Gastrocnemius medialis (tissue), 4 donors: ENCODE data around the gene AIFM1.

ENCODE experiments used
- POLR2A ChIP-seq, 2 donors: fragments of 450-650 bp; IDR thresholded peaks; one replicate each; pipeline ENCODE4 v1.6.1; 2017; ENCODE audit warnings: antibody characterized with exemption in 2 of 2, mild to moderate bottlenecking in 2 of 2, moderate library complexity in 2 of 2
- TF ChIP-seq, protein P1 (sequence below), 5 experiments: fragments of 450-650 bp in 3 of 5; fragments of 200-600 bp in 2 of 5; sonication (generic) in 2 of 5; IDR thresholded peaks in 4 of 5; conservative IDR thresholded peaks in 1 of 5; 1 replicate in 4 of 5; 2 replicates in 1 of 5; pipeline ENCODE4 v1.5.1; 2016 to 2019; ENCODE audit warnings: antibody characterized with exemption in 5 of 5, mild to moderate bottlenecking in 3 of 5, moderate library complexity in 3 of 5

DNA sequence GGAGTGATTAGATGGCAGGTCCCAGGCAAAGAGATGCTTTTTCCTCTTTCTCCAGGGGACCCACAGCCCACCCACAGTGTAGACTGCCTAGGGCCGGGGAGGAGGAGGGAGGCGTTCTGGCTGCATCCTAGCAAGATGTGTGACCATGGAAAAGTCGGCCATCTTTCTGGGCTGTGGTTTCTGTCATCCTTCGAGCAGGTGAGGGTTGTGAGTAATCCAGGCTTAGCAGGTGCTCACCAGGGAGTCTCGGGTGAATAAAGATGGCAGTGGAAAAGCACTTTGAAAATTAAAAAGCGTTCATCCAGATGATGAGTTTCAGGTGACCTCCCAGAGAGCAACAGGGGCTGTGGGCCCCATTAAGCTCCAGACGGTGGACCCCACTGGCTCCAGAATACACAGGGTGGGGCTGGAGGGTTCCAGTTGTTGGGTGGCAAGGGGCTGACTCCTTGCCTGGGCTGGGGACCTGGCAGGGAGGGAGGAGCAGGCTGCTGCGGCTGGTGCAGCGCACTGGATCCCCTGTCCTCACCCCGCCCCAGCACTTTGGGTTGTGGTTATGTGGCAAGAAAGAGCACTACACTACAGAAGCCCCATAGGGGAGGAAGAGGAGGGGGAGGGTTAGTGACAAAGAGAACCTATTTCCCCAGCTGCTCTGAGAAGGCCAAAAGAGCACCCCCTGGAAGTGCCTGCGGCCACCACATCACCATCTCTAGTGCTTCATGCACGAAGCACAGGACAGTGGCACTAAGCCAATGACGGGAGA, 79.0 kb downstream of the AIFM1 start:
- TF ChIP-seq, protein P1, sequence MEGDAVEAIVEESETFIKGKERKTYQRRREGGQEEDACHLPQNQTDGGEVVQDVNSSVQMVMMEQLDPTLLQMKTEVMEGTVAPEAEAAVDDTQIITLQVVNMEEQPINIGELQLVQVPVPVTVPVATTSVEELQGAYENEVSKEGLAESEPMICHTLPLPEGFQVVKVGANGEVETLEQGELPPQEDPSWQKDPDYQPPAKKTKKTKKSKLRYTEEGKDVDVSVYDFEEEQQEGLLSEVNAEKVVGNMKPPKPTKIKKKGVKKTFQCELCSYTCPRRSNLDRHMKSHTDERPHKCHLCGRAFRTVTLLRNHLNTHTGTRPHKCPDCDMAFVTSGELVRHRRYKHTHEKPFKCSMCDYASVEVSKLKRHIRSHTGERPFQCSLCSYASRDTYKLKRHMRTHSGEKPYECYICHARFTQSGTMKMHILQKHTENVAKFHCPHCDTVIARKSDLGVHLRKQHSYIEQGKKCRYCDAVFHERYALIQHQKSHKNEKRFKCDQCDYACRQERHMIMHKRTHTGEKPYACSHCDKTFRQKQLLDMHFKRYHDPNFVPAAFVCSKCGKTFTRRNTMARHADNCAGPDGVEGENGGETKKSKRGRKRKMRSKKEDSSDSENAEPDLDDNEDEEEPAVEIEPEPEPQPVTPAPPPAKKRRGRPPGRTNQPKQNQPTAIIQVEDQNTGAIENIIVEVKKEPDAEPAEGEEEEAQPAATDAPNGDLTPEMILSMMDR (IDR thresholded peaks at IDR 0.05 in 4 of 5, conservative IDR thresholded peaks at IDR 0.05 in 1 of 5), result no peak
- no peak for TF ChIP-seq POLR2A (IDR thresholded peaks at IDR 0.05)
